ENCODE measurements around the gene E2F4. TPM values are rescaled to one million over a fixed set of nuclear protein-coding genes. Genes with fewer than 3 reads are reported as not detected.

E2F4 gene
- polyA plus RNA-seq, 4 donors, result 53.3 to 79.1 (median 62.8) TPM

DNA sequence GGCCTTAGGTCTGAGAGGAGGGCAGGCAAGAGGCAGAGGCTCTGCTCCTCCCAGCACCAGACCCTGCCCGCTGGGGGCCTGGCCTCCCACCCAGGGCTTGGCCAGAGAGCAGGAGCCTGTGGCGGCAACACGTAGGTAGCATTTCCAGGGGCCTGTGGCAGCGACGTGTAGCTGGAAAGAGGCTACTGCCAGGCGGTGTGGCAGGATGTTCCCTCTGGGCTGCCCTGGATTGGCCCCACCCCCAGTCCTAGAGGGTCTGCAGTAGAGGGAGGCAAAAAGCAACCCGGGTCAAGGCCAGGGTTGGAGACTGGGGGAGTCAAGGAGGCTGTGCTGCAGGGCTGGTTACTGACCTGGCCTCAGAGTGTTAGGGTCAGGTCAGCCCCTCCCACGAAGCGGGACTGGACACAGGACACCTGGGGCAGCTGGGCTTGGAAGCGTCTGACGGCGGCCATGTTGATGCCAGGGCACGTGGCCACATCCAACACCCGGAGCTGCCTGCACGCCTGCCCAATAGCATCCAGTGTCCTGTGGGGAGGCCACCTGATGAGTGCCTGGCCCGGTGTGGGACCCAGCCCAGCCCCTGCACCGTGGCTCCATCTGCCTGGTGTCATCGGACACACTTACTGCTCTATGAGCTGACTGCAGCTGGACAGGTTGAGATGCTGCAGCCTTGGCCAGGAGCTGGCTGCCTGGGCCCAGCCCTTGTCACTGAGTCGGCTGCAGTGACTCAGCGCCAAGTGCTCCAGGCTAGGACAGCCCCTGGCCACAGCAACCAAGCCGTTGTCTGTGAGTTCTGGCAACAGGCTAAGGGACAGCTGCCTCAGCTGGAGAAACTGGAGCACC, 15.5 kb downstream of the E2F4 start:
- DNase-seq (ENCODE audit: low read depth in 4 of 4, low spot score in 2 of 4), result no peak

DNA sequence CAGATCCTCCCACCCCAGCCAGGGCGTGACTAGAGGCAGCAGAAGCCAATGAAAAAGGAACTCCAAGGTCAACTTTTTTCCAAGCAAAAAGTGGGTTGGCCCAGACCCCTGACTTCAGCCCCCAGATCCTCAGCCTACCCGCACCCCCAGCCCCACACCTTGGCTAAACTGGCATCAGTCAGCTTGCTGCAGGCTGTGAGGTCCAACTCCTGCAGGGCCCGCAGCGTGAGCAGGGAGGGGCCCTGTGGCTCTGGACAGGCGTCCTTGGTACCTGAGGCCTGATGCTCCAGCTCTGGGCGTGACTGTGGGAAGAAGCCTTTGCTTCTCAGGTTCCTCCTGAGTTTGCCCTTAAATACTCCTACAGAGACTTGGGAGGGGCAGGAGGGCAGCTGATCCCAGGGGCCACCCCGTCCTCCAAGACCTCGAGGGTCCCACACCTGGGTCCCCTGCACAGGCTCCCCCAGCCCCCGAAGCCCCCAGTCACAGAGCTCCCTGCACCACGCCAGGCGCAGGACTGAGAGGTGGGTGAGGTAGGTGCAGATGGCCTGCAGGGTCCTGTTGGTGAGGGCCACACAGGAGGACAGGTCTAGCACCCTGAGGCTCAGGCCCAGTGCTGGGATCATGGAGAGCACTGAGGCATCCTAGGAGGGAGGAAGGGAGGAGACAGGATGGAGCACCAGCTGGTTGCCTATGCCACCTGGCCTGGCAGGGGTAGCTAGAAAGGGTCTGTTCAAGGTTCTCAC, 16.4 kb downstream of the E2F4 start:
- no peak for DNase-seq (ENCODE audit: low read depth in 4 of 4, low spot score in 2 of 4)

DNA sequence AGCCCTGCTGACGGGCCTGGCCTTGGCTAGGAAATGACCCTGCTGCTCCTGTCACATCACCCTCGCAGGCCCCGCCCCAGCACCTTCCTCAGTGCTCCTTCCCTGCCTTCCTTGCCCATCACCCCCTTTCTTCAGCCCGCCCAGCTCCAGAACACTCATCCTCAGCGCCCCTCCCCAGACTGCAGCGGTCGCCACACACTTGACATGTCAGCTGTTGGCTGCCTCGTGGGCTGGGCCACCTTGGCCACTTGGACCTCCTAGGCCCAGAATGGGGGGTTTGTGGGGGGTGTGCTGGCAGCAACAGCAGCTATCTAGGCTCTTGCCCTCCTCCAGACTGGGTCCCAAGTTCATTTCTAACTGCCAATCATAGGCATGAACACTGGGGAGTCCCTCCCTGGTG, 17.6 kb downstream of the E2F4 start:
- no peak for DNase-seq (ENCODE audit: low read depth in 4 of 4, low spot score in 2 of 4)

DNA sequence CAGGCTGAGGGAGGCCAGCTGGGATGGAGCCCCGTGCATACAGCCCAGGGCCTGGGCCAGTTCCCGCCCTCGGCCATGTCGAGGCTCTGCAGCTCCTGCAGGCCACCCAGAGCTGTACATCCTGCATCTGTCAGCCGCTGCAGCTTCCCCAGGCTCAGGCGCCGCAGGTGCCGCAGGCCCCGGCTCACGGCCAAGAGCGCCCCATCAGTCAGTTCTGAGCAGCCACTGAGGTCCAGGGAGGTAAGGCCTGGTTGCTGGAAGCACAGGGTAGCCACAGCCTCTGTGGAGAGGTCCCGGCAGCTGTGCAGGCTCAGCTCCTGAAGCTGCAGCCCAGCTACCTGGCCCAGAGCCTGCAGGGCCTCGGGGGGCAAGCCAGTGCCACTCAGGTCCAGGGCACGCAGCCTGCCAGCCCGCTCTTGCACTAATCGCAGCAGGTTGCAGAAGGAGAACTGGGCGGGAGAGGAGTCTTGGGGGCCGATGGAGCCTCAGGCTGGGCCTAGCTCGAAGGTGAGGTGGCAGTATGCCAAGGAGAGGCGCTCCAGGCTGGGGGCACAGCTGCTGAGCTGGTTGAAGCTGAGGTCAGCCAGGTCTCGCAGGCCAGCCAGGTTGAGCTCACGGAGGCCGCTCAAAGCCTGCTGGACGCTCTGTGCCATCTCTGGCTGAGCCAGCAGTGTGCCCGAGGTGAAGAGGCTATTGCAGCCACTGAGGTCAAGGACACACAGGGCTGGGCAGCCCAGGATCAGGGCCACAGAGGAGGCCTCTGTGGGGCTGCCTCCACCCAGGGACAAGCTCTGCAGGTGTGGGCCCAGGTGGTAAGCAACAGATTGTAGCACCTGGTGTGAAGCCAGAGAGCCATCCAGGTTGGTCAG, 18.3 kb downstream of the E2F4 start:
- DNase-seq (ENCODE audit: low read depth in 4 of 4, low spot score in 2 of 4), result no peak

DNA sequence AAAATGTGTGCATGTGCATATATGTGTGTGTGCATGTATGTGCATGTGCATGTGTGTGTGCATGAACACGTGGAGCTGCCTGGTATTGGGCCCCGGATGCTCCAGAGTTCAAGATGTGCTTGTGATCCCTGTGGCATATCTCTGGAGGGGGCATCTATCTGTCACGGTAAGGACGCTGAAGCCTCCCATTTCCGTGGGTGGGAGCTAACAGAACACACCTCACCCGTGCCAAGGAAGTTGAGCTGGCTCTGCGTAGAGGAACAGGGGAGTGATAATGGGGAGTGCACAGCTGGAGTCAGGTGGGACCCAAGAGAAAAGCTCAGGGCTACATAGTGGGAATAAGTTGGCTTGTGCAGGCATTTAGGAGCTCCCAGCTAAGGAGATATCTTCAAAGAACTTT, 19.7 kb downstream of the E2F4 start:
- no peak for DNase-seq (ENCODE audit: low read depth in 4 of 4, low spot score in 2 of 4)

DNA sequence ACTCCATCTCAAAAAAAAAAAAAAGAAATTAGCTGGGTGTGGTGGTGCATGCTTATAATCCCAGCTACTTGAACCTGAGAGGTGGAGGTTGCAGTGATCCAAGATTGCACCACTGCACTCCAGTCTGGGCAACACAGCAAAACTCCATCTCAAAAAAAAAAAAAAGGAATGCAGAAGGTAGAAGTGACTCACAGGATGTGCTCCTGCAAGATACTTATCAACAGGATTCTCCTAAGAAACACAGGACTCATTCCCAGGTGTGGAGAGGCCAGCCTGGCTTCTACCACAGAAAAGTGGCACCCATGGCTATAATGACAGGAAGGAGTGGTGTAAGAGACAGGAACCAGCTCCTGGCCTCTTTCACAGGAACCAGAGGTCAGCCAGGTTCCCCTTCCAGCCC, 20.8 kb downstream of the E2F4 start:
- DNase-seq (ENCODE audit: low read depth in 4 of 4, low spot score in 2 of 4), result no peak

DNA sequence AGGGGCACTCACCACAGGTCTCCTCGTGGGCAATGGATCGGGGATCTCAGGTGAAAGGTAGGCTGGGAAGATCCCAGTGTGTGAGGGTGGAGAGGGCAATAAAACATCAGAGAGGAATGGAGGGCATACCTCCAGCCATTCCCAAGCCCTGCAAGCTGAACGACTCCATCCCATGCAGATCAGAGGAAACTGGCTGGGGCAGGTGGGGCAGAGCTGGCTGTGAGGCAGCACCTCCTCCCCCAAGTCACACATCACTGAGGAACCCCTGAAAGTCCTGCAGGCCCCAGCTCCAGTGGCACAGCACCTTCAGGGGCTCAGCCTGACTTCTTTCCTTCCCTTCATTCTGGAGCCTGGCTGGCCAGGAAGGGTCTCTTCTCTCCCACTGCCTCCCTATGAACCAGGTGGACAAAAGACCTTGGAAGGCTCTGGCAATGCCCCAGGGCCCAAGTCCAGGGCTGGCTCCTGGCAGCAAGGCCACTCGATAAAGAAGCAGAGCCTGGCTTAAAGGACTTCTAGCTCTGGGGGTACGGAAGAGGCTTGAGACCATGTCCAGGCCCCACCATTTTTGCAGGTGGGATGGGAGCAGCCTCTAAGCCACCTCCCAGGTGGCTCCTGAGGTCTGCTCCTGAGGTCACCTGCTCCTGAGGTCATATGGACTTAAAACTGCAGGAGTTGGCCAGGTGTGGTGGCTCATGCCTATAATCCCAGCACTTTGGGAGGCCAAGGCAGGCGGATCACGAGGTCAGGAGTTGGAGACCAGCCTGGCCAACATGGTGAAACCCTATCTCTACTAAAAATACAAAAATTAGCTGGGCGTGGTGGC, 21.5 kb downstream of the E2F4 start:
- no peak for DNase-seq (ENCODE audit: low read depth in 4 of 4, low spot score in 2 of 4)

DNA sequence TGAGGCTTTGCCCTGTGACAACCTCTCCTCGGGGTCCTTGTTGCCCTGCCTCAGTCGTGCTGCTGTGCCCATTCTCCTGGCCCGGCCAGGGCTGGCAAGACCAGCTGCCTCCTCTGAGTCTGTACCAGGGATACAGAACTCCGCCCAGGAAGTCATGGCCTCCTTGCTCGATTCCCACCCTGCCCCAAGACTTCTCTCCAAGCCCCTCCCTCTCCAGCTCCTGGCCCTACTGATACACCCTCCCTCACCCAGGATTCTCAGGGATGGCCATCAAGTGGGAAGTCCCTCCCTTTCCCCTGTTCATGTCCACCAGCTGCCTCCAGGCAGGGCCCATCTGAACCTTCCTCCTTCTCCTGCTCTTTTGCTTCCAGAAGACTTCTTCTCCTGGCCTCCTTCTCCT, 23.8 kb downstream of the E2F4 start:
- DNase-seq (ENCODE audit: low read depth in 4 of 4, low spot score in 2 of 4), result no peak

DNA sequence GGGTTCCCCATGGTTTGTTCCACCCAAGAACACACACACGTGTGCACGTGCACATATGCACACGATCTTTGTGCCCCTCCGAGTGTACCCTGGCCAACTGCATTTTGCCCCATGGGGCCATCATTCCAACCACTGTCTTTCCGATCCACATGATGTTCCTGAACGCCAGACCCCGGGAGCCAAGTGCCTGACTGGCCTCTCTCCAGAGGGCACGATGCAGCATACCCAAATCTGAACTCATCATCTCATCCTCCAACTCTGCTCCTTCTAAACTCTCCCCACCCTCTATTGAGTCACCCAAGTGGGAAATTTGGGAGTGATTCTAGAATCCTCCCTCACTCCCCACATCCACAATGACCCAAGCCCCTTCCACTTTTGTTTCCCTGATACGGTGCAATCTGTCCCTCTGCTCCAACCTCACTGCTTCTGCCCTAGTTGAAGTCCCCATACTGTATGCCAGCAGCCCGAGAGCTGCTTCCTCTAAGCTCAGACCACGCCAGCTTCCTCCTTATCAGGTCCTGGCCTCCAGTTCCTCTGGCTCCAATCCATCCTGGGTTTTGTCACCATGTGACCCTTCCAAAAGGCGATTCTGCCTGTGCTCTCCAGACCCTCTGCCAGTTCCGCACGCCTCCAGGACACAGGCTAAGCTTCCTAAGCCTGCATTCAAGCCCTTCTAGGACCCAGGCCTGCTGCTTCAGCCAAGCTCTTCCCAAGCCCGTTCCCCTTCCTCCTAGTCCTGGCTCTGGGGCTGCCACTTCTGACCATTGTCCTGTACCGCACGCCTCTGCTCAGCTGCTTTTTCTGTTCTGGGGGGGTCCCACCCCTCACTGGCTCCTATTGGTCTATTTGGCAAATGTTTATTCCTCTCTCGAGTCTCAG, 24.9 kb downstream of the E2F4 start:
- DNase-seq (ENCODE audit: low read depth in 4 of 4, low spot score in 2 of 4), result no peak

DNA sequence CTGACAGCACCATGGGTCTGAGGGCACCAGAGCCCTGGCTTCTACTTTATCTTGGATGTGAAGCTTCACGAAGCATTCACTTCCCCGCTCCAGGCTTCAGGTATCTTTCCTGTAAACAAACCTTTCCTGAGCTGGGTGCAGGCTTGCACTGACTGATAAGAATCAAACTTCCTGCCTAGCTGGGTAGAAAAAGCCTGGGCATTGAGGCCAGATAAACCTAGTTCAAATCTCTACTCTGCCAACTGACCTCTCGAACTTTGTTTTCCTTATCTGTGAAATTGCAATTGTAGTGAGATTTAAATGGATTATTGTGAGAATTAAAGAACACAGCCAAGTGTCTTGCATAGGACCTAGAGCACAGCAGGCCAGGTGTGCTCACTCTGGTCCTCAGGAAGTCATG, 32.0 kb downstream of the E2F4 start:
- no peak for DNase-seq (ENCODE audit: low read depth in 4 of 4, low spot score in 2 of 4)

DNA sequence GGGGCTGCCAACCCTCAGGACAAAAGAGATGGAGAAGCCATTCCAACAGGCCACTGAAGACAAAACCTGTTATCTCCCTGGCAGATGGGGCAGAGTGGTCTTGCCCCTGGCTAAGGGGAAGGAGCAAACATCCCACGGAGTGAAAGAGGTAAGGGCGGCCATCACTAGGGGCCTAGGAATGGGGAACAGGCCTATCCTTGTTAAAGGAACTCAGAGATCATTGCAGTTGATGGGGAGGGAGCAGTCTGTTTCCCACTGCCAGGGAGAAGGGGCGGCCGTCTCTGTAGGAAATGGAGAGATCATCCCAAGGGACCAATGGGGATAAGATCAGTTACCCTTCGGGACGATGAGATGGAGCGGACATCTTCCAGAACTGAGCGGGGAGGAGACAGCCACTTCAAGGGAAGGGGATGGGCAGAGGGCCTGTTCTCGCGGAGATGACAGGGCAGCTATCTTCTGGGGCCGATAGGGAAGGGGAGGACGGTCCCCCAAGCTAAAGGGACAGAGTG, 34.4 kb downstream of the E2F4 start:
- no peak for DNase-seq (ENCODE audit: low read depth in 4 of 4, low spot score in 2 of 4)

DNA sequence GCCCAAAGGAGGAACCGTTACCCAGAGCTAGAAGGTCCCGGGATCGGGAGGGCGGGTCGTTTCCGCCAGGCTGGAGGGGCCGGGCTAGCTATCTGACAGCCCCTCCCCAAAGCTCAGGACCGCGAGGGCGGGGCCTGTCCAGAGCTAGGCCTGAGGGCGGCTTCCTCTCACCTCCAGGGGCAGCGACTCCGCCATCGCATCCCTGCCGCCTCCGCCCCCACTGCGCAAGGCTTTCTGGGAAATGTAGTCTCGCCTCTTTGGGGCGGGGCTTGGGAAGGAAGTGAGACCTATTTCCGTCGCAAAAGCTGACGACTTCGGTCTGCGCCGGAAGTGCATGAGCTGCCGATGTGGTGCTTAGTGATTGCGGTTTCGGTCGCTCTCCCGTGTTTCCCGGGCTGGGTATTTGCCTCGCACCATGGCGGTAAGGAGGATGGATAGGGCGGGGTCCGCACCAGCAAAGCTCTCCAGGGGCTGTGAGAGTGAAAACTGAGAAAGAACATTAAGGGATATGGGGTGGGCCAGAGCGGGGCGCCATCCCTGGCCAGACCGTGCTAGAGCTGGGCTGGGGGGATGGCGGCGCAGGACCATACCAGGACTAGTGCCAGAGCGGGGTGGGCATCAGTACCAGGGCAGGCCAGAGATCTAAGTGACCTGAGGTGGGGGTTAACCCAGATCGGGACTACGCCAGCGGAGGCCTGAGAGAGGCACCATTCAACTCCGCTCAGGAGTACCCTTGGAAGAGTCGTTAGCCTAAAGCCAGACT, 35.0 kb downstream of the E2F4 start, which contains the start of gene TMEM208:
TMEM208 (plus strand) TSS at position 327 of the 763 bp plus-strand sequence; CDS start at position 416, 89 bp downstream.
- peak; percentile 92 to 99 (median 93) for DNase-seq (ENCODE audit: low read depth in 4 of 4, low spot score in 2 of 4)

DNA sequence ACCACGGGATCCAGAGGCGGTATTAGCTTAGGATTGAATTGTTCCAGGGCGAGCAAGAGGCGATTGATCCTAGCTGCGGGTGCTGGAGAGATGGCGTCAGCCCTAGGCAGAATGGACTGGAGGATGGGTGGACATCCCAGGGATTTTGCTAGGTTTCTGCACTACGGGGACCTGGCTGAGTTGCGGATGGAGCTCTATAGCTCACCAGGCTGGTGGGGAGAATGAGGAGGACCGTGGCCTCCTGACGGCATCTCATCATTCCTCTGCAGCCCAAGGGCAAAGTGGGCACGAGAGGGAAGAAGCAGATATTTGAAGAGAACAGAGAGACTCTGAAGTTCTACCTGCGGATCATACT, 35.6 kb downstream of the E2F4 start:
- no peak for DNase-seq (ENCODE audit: low read depth in 4 of 4, low spot score in 2 of 4)

DNA sequence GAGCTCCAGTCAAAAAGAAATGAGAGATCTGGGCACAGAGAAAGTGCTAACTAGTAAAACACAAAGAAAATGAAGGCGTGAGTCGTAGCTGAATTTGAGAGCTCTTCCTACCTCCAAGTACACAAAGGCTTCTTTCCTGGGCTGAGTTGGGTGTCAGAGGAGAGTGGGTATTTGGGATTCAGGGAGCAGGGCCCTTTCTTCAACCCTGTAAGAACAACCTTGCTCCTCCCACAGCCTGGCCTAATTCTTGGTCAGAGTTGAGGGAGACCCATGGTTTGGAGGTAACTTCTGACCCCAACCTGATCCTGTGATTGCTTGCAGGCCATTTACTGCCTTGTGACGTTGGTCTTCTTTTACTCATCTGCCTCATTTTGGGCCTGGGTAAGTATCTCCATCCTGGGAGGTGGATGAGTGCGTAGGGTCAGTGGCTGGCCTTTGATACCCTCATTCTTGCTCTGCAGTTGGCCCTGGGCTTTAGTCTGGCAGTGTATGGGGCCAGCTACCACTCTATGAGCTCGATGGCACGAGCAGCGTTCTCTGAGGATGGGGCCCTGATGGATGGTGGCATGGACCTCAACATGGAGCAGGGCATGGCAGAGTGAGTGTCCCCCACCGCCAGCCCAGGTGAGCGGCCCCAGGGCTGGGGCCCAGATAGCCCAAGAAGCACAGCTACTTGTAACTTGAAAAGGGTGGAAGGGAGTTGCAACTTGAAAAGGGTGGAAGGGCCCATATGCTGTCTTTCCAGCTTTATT, 36.3 kb downstream of the E2F4 start:
- DNase-seq (ENCODE audit: low read depth in 4 of 4, low spot score in 2 of 4), result no peak

DNA sequence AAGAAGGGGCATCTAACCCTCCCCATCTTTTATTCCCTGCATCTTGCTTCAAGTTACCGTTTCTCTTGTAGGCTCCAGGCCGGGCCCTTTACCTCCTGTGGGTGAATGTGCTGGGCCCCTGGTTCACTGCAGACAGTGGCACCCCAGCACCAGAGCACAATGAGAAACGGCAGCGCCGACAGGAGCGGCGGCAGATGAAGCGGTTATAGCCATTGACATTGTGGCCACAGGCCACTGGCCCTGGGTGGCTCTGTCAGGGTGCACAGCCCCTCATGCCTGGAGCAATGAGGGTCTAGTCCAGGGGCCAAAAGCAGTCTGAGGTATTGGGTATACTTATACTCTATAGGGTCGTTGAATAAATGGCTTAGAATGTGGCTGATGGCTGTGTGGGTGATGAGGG, 37.0 kb downstream of the E2F4 start:
- DNase-seq (ENCODE audit: low read depth in 4 of 4, low spot score in 2 of 4), result no peak

DNA sequence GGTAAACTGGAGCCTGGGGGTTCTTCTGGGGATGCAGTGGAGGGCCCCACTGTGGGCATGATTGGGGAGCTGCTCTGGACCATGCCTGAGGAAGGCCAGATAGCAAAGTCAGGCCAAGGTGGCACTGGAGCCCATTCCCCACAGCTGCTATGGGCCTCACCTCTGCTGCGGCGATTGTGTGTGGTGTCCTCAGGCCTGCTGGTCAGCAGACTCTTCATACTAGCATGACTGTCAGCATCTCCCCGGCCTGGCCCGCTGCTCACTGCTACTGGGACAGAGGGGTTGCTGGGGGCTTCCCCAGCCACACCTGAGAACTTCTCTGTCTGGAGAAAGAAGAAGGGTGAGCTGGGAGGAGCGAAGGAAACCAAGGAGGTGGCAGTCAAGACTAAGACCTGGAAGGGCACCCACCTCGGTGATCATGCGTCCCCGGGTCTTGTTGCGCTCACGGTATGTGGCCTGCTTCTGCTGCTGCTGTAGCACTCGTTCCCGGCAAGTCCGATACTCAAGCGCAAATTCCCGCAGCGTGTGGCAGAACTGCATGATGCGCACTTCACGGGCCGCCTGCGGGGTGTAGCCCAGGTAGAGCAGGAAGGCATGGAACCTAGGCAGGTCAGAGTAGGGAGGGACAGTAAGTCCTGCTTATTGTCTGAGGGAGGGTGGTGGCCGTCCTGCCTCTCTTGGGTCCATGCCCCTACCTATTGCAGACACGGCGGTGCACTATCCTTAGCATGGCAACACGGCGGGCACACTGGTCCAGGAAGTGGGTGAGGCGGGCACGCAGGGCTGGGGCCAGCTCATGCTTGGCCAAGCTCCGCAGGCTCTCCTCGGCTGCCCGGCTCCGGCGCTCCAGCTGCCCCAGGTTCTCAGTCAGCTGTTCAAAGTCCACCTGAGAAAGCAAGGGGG, 38.2 kb downstream of the E2F4 start:
- no peak for DNase-seq (ENCODE audit: low read depth in 4 of 4, low spot score in 2 of 4)
